Neural progenitor cell (in vitro differentiated cells): ENCODE data around the gene CDX2.

ENCODE experiments used
- EZH2 ChIP-seq: fragments of 200-600 bp; sonication (generic); IDR thresholded peaks from 2 replicates; pipeline ENCODE4 v1.6.1; 2017; ENCODE audit warnings: antibody characterized with exemption, mild to moderate bottlenecking, moderate library complexity
- TF ChIP-seq, protein P1 (sequence below): fragments of 200-600 bp; sonication (generic); IDR thresholded peaks from 2 replicates; pipeline ENCODE4 v1.5.1; 2017; ENCODE audit warnings: antibody characterized with exemption, mild to moderate bottlenecking

DNA sequence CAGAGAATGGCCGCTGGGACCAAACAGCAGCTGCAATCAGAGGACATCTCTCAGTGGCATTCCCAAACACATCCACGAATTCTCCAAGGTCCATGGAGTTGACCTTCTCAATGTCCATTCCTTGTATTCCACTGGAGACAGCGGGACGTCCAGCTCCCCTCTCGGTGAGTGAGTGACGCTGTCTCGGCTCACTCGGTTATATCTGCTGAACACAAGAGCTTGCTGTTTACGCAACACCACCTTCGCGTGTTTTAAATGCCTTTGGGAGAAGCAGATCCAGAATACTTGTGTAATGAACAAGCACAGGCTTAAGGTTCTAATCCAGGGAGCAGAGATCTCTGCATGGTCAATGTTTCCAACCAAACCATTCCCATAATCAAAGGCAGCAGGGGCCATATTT, 19.4 kb upstream of the CDX2 start, which contains the start of gene URAD:
- no peak for TF ChIP-seq EZH2
- TF ChIP-seq, protein P1, sequence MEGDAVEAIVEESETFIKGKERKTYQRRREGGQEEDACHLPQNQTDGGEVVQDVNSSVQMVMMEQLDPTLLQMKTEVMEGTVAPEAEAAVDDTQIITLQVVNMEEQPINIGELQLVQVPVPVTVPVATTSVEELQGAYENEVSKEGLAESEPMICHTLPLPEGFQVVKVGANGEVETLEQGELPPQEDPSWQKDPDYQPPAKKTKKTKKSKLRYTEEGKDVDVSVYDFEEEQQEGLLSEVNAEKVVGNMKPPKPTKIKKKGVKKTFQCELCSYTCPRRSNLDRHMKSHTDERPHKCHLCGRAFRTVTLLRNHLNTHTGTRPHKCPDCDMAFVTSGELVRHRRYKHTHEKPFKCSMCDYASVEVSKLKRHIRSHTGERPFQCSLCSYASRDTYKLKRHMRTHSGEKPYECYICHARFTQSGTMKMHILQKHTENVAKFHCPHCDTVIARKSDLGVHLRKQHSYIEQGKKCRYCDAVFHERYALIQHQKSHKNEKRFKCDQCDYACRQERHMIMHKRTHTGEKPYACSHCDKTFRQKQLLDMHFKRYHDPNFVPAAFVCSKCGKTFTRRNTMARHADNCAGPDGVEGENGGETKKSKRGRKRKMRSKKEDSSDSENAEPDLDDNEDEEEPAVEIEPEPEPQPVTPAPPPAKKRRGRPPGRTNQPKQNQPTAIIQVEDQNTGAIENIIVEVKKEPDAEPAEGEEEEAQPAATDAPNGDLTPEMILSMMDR = no peak
